MM.1S (cell line): Measurements from ENCODE around the gene YIPF3.

Source experiments
- EZH2 ChIP-seq: fragments of 300-600 bp; sonication (generic); optimal IDR thresholded peaks from 2 replicates; pipeline ENCODE3; 2017; ENCODE audit warnings: low read depth, mild to moderate bottlenecking, antibody characterized with exemption, low read length, mixed read lengths
- TF ChIP-seq, protein P1 (sequence below): fragments of 300-600 bp; sonication (generic); IDR thresholded peaks from 2 replicates; pipeline ENCODE4 v1.5.1; 2016; ENCODE audit warnings: antibody characterized with exemption, low read length, mixed read lengths

DNA sequence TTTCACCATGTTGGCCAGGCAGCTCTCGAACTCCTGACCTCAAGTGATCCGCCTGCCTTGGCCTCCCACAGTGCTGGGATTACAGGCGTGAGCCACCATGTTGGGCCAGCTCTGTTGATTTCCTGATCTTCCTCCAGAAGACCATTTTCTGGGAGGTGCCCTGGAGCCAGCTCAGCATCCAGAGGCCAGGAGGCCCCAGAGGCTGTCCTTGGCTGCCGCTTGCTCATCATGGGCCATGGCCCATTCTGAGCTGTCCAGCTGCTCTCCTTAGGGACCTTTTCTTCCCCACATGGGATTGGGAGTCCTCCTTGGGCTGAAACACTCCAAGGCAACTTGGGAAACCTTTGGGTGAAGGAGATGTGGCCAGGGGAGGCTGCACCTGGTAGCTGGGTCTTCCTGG is 22.0 kb downstream of the YIPF3 start:
- TF ChIP-seq, protein P1, sequence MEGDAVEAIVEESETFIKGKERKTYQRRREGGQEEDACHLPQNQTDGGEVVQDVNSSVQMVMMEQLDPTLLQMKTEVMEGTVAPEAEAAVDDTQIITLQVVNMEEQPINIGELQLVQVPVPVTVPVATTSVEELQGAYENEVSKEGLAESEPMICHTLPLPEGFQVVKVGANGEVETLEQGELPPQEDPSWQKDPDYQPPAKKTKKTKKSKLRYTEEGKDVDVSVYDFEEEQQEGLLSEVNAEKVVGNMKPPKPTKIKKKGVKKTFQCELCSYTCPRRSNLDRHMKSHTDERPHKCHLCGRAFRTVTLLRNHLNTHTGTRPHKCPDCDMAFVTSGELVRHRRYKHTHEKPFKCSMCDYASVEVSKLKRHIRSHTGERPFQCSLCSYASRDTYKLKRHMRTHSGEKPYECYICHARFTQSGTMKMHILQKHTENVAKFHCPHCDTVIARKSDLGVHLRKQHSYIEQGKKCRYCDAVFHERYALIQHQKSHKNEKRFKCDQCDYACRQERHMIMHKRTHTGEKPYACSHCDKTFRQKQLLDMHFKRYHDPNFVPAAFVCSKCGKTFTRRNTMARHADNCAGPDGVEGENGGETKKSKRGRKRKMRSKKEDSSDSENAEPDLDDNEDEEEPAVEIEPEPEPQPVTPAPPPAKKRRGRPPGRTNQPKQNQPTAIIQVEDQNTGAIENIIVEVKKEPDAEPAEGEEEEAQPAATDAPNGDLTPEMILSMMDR, result no peak
- TF ChIP-seq EZH2, result no peak
